ENCODE data around the gene MSI2. TPM values are rescaled to one million over a fixed set of nuclear protein-coding genes. Genes with fewer than 3 reads are reported as not detected.
"Not testable (repeated sequence)": the region's sequence is repeated elsewhere in the genome, so short reads cannot be mapped to it uniquely, and the experiment has no call there.

MSI2 gene
- total RNA-seq, 2 experiments from 2014 or later: 59.6 to 61.7 TPM

- peak overlapping the region; percentile 55 for H3K27ac Mint-ChIP-seq
- ATAC-seq (peak; percentile 95), DNase-seq (peak; percentile 70)
- ChIA-PET POLR2A (no interaction called here), CTCF (interaction anchor here (1.3 to 2.1 kb wide), 2 partner anchors 51 to 105 kb away, joined by 3 to 8 read pairs; no protein-coding TSS in a partner anchor)
- peaks cover 27% of the 10 kb centered on the region for H3K4me1 Mint-ChIP-seq (ENCODE audit: low read depth)
- H3K27me3 Mint-ChIP-seq: no peaks in the 10 kb centered on the region
- peaks cover 37% of the 10 kb centered on the region for H3K36me3 Mint-ChIP-seq (ENCODE audit: low read depth)
- no peak for TF ChIP-seq CTCF (IDR thresholded peaks at IDR 0.05)
- no peak overlapping the region for H3K4me3 Mint-ChIP-seq
- H3K9me3 Mint-ChIP-seq: no peaks in the 10 kb centered on the region
- intact Hi-C loops (cut with micrococcal nuclease): no loop called here
Observed at GRCh38 chr17:57294629-57295501, 38.5 kb downstream of the MSI2 start.

GRCh38 chr17:57295526-57296023 is 39.3 kb downstream of the MSI2 start:
- ATAC-seq: peak; percentile 53
- peaks cover 42% of the 10 kb centered on the region for H3K36me3 Mint-ChIP-seq (ENCODE audit: low read depth)

GRCh38 chr17:57296231-57296630 is 39.9 kb downstream of the MSI2 start:
- peaks cover 36% of the 10 kb centered on the region for H3K4me1 Mint-ChIP-seq (ENCODE audit: low read depth)
- POLR2A ChIA-PET: no interaction called here
- H3K27me3 Mint-ChIP-seq: no peaks in the 10 kb centered on the region
- intact Hi-C loops (cut with micrococcal nuclease): no loop called here
- CTCF ChIA-PET: no interaction called here
- no peak overlapping the region for H3K4me3 Mint-ChIP-seq
- H3K27ac Mint-ChIP-seq: no peak overlapping the region
- ATAC-seq (no peak), DNase-seq (no peak)
- H3K36me3 Mint-ChIP-seq (ENCODE audit: low read depth): peaks cover 49% of the 10 kb centered on the region
- H3K9me3 Mint-ChIP-seq: peaks cover 7% of the 10 kb centered on the region
- TF ChIP-seq CTCF (IDR thresholded peaks at IDR 0.05): no peak

More at GRCh38 chr17:57295526-57296023, 39.3 kb downstream of the MSI2 start:
- peak overlapping the region; percentile 53 for H3K27ac Mint-ChIP-seq
- ChIA-PET CTCF (interaction anchor here (1.3 to 2.1 kb wide), 2 partner anchors 52 to 104 kb away, joined by 3 to 8 read pairs; no protein-coding TSS in a partner anchor), POLR2A (no interaction called here)
- H3K27me3 Mint-ChIP-seq: no peaks in the 10 kb centered on the region
- H3K4me3 Mint-ChIP-seq: no peak overlapping the region
- peaks cover 30% of the 10 kb centered on the region for H3K4me1 Mint-ChIP-seq (ENCODE audit: low read depth)
- intact Hi-C loops (cut with micrococcal nuclease): no loop called here
- no peak for DNase-seq
- TF ChIP-seq CTCF (IDR thresholded peaks at IDR 0.05): no peak
- H3K9me3 Mint-ChIP-seq: peaks cover 3% of the 10 kb centered on the region

GRCh38 chr17:57299176-57299575 is 42.9 kb downstream of the MSI2 start:
- DNase-seq (no peak), ATAC-seq (no peak)
- H3K27ac Mint-ChIP-seq: no peak overlapping the region
- intact Hi-C loops (cut with micrococcal nuclease): no loop called here
- POLR2A ChIA-PET: interaction anchor here (0.6 kb wide), 1 partner anchor 93 kb away, joined by 3 read pairs; no protein-coding TSS in a partner anchor
- peaks cover 51% of the 10 kb centered on the region for H3K36me3 Mint-ChIP-seq (ENCODE audit: low read depth)
- H3K4me1 Mint-ChIP-seq (ENCODE audit: low read depth): peaks cover 51% of the 10 kb centered on the region
- peaks cover 7% of the 10 kb centered on the region for H3K9me3 Mint-ChIP-seq
- H3K27me3 Mint-ChIP-seq: no peaks in the 10 kb centered on the region
- CTCF ChIA-PET: interaction anchor here (1.0 to 1.7 kb wide), 2 partner anchors 55 to 534 kb away, joined by 3 to 10 read pairs; no protein-coding TSS in a partner anchor
- no peak overlapping the region for H3K4me3 Mint-ChIP-seq
- TF ChIP-seq CTCF (IDR thresholded peaks at IDR 0.05): no peak

- H3K4me3 Mint-ChIP-seq; H3K27me3 Mint-ChIP-seq; H3K9me3 Mint-ChIP-seq; ATAC-seq; intact Hi-C loops (cut with micrococcal nuclease); H3K27ac Mint-ChIP-seq; POLR2A ChIA-PET: not testable (repeated sequence)
- CTCF ChIA-PET: interaction anchor here (1.7 kb wide), 1 partner anchor 39 kb away, joined by 3 read pairs; no protein-coding TSS in a partner anchor
- H3K36me3 Mint-ChIP-seq (ENCODE audit: low read depth): peaks cover 46% of the 10 kb centered on the region
- H3K4me1 Mint-ChIP-seq (ENCODE audit: low read depth): peaks cover 37% of the 10 kb centered on the region
- peak; percentile 31 for DNase-seq
Observed at GRCh38 chr17:57300592-57300991, 44.3 kb downstream of the MSI2 start.

Data from activated CD8-positive, alpha-beta T cell treated with anti-CD3 and anti-CD28 coated beads for 36 hours (primary cell).